ENCODE measurements around the gene MCC.

- TF ChIP-seq CTCF (conservative IDR thresholded peaks at IDR 0.05) (no peak), ZFX (IDR thresholded peaks at IDR 0.05) (no peak)
Measured at GRCh38 chr5:113002423-113002822, 485.8 kb downstream of the MCC start.
